A549 (cell line): ENCODE results near the gene MCM5. TPM values are rescaled to one million over a fixed set of nuclear protein-coding genes. Genes with fewer than 3 reads are reported as not detected.

Experiments used
- ATAC-seq, 2 experiments: fragments of 200-7000 bp in 1 of 2; fragments of >200 bp in 1 of 2; cut with Nextera tagmentation in 1 of 2; cut with Tn5 transposase in 1 of 2; 3 replicates each; pipeline versions ENCODE4 v1.8.0 to v1.9.1; 2018 to 2020; ENCODE audit warnings: mild to moderate bottlenecking in 1 of 2, moderate library complexity in 1 of 2
- CTCF ChIA-PET: fragments of 300-600 bp; sonication (Branson Sonifier 250); formaldehyde crosslinking; extraction: SDS; loops from one replicate; lab custom pipeline; 2021; ENCODE audit warnings: antibody characterized with exemption, inconsistent platforms; lab: Yijun Ruan, JAX
- POLR2A ChIA-PET: fragments of 350-600 bp; formaldehyde crosslinking; extraction: SDS; loops from one replicate; lab custom pipeline; 2021; ENCODE audit warnings: antibody characterized with exemption, inconsistent platforms; lab: Yijun Ruan, JAX
- DNase-seq, 2 experiments: peaks; one replicate each; pipeline versions ENCODE4 v3.0.0 to v3.0.0-alpha.2; 2011 to 2016; ENCODE audit warnings: low read depth in 1 of 2, low spot score in 1 of 2
- FAIRE-seq: peaks from 2 replicates; lab custom pipeline; 2011; peaks lifted over from hg19 to GRCh38; lab: Jason Lieb, UNC
- H3K27ac ChIP-seq, 2 experiments: fragments of >200 bp; sonication (Bioruptor Twin); formaldehyde crosslinking; 3 replicates each; pipeline ENCODE4 v1.5.1; 2016 to 2017
- H3K4me1 ChIP-seq: fragments of >200 bp; sonication (Bioruptor Twin); formaldehyde crosslinking; 3 replicates; pipeline ENCODE4 v1.6.1; 2016
- H3K4me2 ChIP-seq: fragments of >200 bp; sonication (Bioruptor Twin); formaldehyde crosslinking; 3 replicates; pipeline ENCODE4 v1.6.1; 2016
- H3K4me3 ChIP-seq: fragments of >200 bp; sonication (Bioruptor Twin); formaldehyde crosslinking; 3 replicates; pipeline ENCODE4 v1.5.1; 2016
- H3K9me3 ChIP-seq: fragments of >200 bp; sonication (Bioruptor Twin); formaldehyde crosslinking; 3 replicates; pipeline ENCODE4 v1.6.1; 2016
- CBX8 ChIP-seq: fragments of 200-600 bp; sonication (generic); IDR thresholded peaks from 2 replicates; pipeline ENCODE4 v1.6.1; 2016
- CHD4 ChIP-seq: fragments of 200-600 bp; sonication (generic); IDR thresholded peaks from 2 replicates; pipeline ENCODE4 v1.6.1; 2016; ENCODE audit warnings: antibody characterized with exemption, mild to moderate bottlenecking, borderline replicate concordance
- EHF ChIP-seq: fragments of 250-450 bp; sonication (Bioruptor Pico); IDR thresholded peaks from 2 replicates; pipeline ENCODE4 v1.5.0; 2020; ENCODE audit warnings: mild to moderate bottlenecking
- FOXS1 ChIP-seq: fragments of 250-450 bp; sonication (Bioruptor Pico); IDR thresholded peaks from 2 replicates; pipeline ENCODE4 v1.5.0; 2020; ENCODE audit warnings: mild to moderate bottlenecking, moderate library complexity
- HEYL ChIP-seq: fragments of 250-450 bp; sonication (Bioruptor Pico); IDR thresholded peaks from 2 replicates; pipeline ENCODE4 v1.8.0; 2021; ENCODE audit warnings: mild to moderate bottlenecking, moderate library complexity
- HOXB13 ChIP-seq: fragments of 250-450 bp; sonication (Bioruptor Pico); IDR thresholded peaks from 2 replicates; pipeline ENCODE4 v1.5.0; 2020; ENCODE audit warnings: low read depth, mild to moderate bottlenecking, moderate library complexity
- HOXB5 ChIP-seq: fragments of 250-450 bp; sonication (Bioruptor Pico); IDR thresholded peaks from 2 replicates; pipeline ENCODE4 v1.5.0; 2020; ENCODE audit warnings: mild to moderate bottlenecking, moderate library complexity
- JUNB ChIP-seq: fragments of >200 bp; sonication (Bioruptor Twin); formaldehyde crosslinking; IDR thresholded peaks from 2 replicates; pipeline ENCODE4 v1.6.1; 2016
- KDM5A ChIP-seq: fragments of 200-600 bp; sonication (generic); IDR thresholded peaks from 2 replicates; pipeline ENCODE4 v1.6.1; 2016; ENCODE audit warnings: antibody characterized with exemption, mild to moderate bottlenecking
- MAZ ChIP-seq: fragments of 150-350 bp; IDR thresholded peaks from 2 replicates; pipeline ENCODE4 v1.6.1; 2014; ENCODE audit warnings: antibody characterized with exemption, low read depth, low read length, borderline replicate concordance
- MYC ChIP-seq: IDR thresholded peaks from 2 replicates; pipeline ENCODE4 v1.6.1; 2012; ENCODE audit warnings: mild to moderate bottlenecking, inconsistent platforms, low read length, improper control_type of control experiment, borderline replicate concordance
- RCOR1 ChIP-seq: fragments of 150-350 bp; IDR thresholded peaks from 2 replicates; pipeline ENCODE4 v1.6.1; 2014; ENCODE audit warnings: antibody characterized with exemption, low read length, low read depth
- TFCP2L1 ChIP-seq: fragments of 250-450 bp; sonication (Bioruptor Pico); IDR thresholded peaks from 2 replicates; pipeline ENCODE4 v1.5.0; 2021; ENCODE audit warnings: mild to moderate bottlenecking
- ZNF302 ChIP-seq: fragments of 250-450 bp; sonication (Bioruptor Pico); IDR thresholded peaks from 2 replicates; pipeline ENCODE4 v1.9.0; 2021; ENCODE audit warnings: inconsistent platforms, mild to moderate bottlenecking, moderate library complexity
- ZSCAN20 ChIP-seq: fragments of 250-450 bp; sonication (Bioruptor Pico); IDR thresholded peaks from 2 replicates; pipeline ENCODE4 v1.8.0; 2022; ENCODE audit warnings: mild to moderate bottlenecking, moderate library complexity
- WGBS: methylation state at CpG from one replicate; pipeline ENCODE4 v1.1.6; 2017; ENCODE audit errors: missing lambda C conversion rate; 5-methylcytosine and 5-hydroxymethylcytosine counted together
- polyA plus RNA-seq, 4 experiments: library from polyadenylated mRNA; depleted of rRNA in 3 of 4; stranded (reverse); fragments of >200 nt; fragmentation: RNase III in 1 of 4; extraction: RNeasy Plus Mini Kit Qiagen cat#74134 plus additional on column Dnase treatment in 1 of 4; gene quantifications; 2 replicates in 3 of 4; 3 replicates in 1 of 4; pipeline ENCODE4 v1.2.3, GENCODE V29; 2011 to 2017
- TF ChIP-seq, protein P1 (sequence below): fragments of 450-650 bp; IDR thresholded peaks from 2 replicates; pipeline ENCODE4 v1.6.1; 2014; ENCODE audit warnings: antibody characterized with exemption
- TF ChIP-seq, protein P2 (sequence below): fragments of >200 bp; sonication (Bioruptor Twin); formaldehyde crosslinking; IDR thresholded peaks from 2 replicates; pipeline ENCODE4 v1.6.1; 2016
- TF ChIP-seq, protein P3 (sequence below): IDR thresholded peaks from 2 replicates; pipeline ENCODE4 v1.6.1; 2012
- TF ChIP-seq, protein P4 (sequence below): fragments of 200-600 bp; sonication (generic); IDR thresholded peaks from 2 replicates; pipeline ENCODE4 v1.6.1; 2016; ENCODE audit warnings: antibody characterized with exemption, mild to moderate bottlenecking, moderate library complexity
- TF ChIP-seq, protein P5 (sequence below): fragments of >200 bp; sonication (Bioruptor Twin); formaldehyde crosslinking; IDR thresholded peaks from 3 replicates; pipeline ENCODE4 v1.5.1; 2016

MCM5 gene
- polyA plus RNA-seq, 2 of the 4 experiments (the other 2 are of a cell fraction), result 50.2 to 94.4 TPM

DNA sequence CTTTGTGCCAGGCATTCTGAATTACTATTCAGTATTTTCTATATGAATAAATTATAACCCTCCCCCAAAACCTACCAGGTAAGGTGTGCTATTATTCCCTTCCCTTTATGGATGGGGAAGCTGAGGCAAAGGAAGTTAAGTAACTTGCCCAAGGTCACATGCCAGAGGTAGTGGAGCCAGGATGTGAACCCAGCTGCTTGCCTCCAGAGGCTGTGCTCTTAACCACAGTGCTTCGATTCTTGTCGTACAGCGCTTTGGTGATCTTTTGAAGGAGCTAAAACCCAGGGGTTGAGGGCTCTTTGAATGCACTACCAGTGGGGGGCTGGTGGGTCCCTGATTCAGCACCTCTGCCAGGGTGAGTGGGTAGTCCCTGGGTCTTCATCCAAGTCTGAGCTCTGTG lies 18.8 kb downstream of the MCM5 start:
- no peak for TF ChIP-seq ZNF302
- TF ChIP-seq, protein P1, sequence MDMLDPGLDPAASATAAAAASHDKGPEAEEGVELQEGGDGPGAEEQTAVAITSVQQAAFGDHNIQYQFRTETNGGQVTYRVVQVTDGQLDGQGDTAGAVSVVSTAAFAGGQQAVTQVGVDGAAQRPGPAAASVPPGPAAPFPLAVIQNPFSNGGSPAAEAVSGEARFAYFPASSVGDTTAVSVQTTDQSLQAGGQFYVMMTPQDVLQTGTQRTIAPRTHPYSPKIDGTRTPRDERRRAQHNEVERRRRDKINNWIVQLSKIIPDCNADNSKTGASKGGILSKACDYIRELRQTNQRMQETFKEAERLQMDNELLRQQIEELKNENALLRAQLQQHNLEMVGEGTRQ, result no peak
- TF ChIP-seq FOXS1 (CRISPR knock-in tag), result no peak
- TF ChIP-seq RCOR1, result no peak
- no peak for TF ChIP-seq KDM5A
- TF ChIP-seq, protein P2, sequence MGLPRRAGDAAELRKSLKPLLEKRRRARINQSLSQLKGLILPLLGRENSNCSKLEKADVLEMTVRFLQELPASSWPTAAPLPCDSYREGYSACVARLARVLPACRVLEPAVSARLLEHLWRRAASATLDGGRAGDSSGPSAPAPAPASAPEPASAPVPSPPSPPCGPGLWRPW, result no peak
- TF ChIP-seq, protein P3, sequence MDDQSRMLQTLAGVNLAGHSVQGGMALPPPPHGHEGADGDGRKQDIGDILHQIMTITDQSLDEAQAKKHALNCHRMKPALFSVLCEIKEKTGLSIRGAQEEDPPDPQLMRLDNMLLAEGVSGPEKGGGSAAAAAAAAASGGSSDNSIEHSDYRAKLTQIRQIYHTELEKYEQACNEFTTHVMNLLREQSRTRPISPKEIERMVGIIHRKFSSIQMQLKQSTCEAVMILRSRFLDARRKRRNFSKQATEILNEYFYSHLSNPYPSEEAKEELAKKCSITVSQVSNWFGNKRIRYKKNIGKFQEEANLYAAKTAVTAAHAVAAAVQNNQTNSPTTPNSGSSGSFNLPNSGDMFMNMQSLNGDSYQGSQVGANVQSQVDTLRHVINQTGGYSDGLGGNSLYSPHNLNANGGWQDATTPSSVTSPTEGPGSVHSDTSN, result no peak
- no peak for TF ChIP-seq HOXB5 (CRISPR knock-in tag)
- TF ChIP-seq CHD4, result no peak
- TF ChIP-seq TFCP2L1 (CRISPR knock-in tag), result no peak
- no peak for TF ChIP-seq CBX8
- TF ChIP-seq EHF (CRISPR knock-in tag), result no peak
- TF ChIP-seq, protein P4, sequence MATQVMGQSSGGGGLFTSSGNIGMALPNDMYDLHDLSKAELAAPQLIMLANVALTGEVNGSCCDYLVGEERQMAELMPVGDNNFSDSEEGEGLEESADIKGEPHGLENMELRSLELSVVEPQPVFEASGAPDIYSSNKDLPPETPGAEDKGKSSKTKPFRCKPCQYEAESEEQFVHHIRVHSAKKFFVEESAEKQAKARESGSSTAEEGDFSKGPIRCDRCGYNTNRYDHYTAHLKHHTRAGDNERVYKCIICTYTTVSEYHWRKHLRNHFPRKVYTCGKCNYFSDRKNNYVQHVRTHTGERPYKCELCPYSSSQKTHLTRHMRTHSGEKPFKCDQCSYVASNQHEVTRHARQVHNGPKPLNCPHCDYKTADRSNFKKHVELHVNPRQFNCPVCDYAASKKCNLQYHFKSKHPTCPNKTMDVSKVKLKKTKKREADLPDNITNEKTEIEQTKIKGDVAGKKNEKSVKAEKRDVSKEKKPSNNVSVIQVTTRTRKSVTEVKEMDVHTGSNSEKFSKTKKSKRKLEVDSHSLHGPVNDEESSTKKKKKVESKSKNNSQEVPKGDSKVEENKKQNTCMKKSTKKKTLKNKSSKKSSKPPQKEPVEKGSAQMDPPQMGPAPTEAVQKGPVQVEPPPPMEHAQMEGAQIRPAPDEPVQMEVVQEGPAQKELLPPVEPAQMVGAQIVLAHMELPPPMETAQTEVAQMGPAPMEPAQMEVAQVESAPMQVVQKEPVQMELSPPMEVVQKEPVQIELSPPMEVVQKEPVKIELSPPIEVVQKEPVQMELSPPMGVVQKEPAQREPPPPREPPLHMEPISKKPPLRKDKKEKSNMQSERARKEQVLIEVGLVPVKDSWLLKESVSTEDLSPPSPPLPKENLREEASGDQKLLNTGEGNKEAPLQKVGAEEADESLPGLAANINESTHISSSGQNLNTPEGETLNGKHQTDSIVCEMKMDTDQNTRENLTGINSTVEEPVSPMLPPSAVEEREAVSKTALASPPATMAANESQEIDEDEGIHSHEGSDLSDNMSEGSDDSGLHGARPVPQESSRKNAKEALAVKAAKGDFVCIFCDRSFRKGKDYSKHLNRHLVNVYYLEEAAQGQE, result no peak
- TF ChIP-seq MAZ, result no peak
- TF ChIP-seq JUNB, result no peak
- TF ChIP-seq HEYL (CRISPR knock-in tag), result no peak
- no peak for TF ChIP-seq MYC
- no peak for TF ChIP-seq ZSCAN20
- TF ChIP-seq HOXB13 (CRISPR knock-in tag), result no peak
- TF ChIP-seq, protein P5, sequence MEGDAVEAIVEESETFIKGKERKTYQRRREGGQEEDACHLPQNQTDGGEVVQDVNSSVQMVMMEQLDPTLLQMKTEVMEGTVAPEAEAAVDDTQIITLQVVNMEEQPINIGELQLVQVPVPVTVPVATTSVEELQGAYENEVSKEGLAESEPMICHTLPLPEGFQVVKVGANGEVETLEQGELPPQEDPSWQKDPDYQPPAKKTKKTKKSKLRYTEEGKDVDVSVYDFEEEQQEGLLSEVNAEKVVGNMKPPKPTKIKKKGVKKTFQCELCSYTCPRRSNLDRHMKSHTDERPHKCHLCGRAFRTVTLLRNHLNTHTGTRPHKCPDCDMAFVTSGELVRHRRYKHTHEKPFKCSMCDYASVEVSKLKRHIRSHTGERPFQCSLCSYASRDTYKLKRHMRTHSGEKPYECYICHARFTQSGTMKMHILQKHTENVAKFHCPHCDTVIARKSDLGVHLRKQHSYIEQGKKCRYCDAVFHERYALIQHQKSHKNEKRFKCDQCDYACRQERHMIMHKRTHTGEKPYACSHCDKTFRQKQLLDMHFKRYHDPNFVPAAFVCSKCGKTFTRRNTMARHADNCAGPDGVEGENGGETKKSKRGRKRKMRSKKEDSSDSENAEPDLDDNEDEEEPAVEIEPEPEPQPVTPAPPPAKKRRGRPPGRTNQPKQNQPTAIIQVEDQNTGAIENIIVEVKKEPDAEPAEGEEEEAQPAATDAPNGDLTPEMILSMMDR, result no peak
- TF ChIP-seq, all 56 proteins: peak for 0
- Histone ChIP-seq H3K27ac (peak overlapping the region in 1 of 2 experiments; percentile 80; a peak in 4 of 6 replicates), H3K4me1 (peaks cover 17% of the 10 kb centered on the region), H3K4me2 (no peak overlapping the region; the same call in 2 of the 3 replicates), H3K4me3 (no peak overlapping the region), H3K9me3 (no peaks in the 10 kb centered on the region)
- DNase-seq (no peak), ATAC-seq (no peak), FAIRE-seq (no peak)
- POLR2A ChIA-PET, result interaction anchor here (0.6 kb wide), 1 partner anchor 21 kb away, joined by 3 read pairs; no protein-coding TSS in a partner anchor
- 96% methylated on average over 3 of the region's 3 CpGs for WGBS
- CTCF ChIA-PET, result interaction anchor here (0.6 to 4.5 kb wide), 5 partner anchors 9 to 647 kb away, joined by 3 to 32 read pairs (median 3); no protein-coding TSS in a partner anchor
